GM18498 (cell line): ENCODE results near the gene MECP2.
"Not testable (repeated sequence)": the region's sequence is repeated elsewhere in the genome, so short reads cannot be mapped to it uniquely, and the experiment has no call there.

Experiments used
- ATAC-seq: cut with Tn5 transposase; IDR thresholded peaks from one replicate; pipeline ENCODE4 v1.9.1; 2021; ENCODE audit warnings: mild to moderate bottlenecking, moderate library complexity; ENCODE audit not compliant: unreplicated experiment

Gene MECP2

GRCh38 chrX:154000051-154000450 is 97.5 kb downstream of the MECP2 start:
- ATAC-seq = no peak

- no peak for ATAC-seq
Observed at GRCh38 chrX:153999359-154000037, 98.0 kb downstream of the MECP2 start.

- no peak for ATAC-seq
Observed at GRCh38 chrX:153995504-153995903, 102.0 kb downstream of the MECP2 start.

- not testable (repeated sequence) for ATAC-seq
Observed at GRCh38 chrX:153994398-153994797, 103.1 kb downstream of the MECP2 start.

- ATAC-seq = no peak
Observed at GRCh38 chrX:153993978-153994377, 103.5 kb downstream of the MECP2 start.

GRCh38 chrX:153993079-153993478 is 104.4 kb downstream of the MECP2 start:
- ATAC-seq = no peak

- ATAC-seq = no peak
Observed at GRCh38 chrX:153992180-153992579, 105.3 kb downstream of the MECP2 start.

- ATAC-seq = no peak
Observed at GRCh38 chrX:153991013-153991580, 106.4 kb downstream of the MECP2 start.

GRCh38 chrX:153989973-153990655 is 107.4 kb downstream of the MECP2 start:
- no peak for ATAC-seq

GRCh38 chrX:153988493-153988892 is 109.0 kb downstream of the MECP2 start:
- no peak for ATAC-seq

- no peak for ATAC-seq
Observed at GRCh38 chrX:153984351-153985178, 113.0 kb downstream of the MECP2 start.

GRCh38 chrX:153983321-153983801 is 114.2 kb downstream of the MECP2 start:
- ATAC-seq = no peak

GRCh38 chrX:153981771-153982533 is 115.6 kb downstream of the MECP2 start:
- ATAC-seq = no peak

- no peak for ATAC-seq
Observed at GRCh38 chrX:153981231-153981630, 116.3 kb downstream of the MECP2 start.

GRCh38 chrX:153980394-153980793 is 117.1 kb downstream of the MECP2 start:
- ATAC-seq = peak; percentile 70

- no peak for ATAC-seq
Observed at GRCh38 chrX:153974726-153975286, 122.7 kb downstream of the MECP2 start.

GRCh38 chrX:153974003-153974725 is 123.4 kb downstream of the MECP2 start:
- no peak for ATAC-seq

GRCh38 chrX:153973127-153974002 is 124.2 kb downstream of the MECP2 start:
- no peak for ATAC-seq
